Amniotic epithelial cell (primary cell): Measurements from ENCODE around the gene SHISAL2A.

Experiments
- DNase-seq: peaks from one replicate; pipeline ENCODE4 v3.0.0-alpha.2; 2010; ENCODE audit warnings: low read depth

SHISAL2A gene

DNA sequence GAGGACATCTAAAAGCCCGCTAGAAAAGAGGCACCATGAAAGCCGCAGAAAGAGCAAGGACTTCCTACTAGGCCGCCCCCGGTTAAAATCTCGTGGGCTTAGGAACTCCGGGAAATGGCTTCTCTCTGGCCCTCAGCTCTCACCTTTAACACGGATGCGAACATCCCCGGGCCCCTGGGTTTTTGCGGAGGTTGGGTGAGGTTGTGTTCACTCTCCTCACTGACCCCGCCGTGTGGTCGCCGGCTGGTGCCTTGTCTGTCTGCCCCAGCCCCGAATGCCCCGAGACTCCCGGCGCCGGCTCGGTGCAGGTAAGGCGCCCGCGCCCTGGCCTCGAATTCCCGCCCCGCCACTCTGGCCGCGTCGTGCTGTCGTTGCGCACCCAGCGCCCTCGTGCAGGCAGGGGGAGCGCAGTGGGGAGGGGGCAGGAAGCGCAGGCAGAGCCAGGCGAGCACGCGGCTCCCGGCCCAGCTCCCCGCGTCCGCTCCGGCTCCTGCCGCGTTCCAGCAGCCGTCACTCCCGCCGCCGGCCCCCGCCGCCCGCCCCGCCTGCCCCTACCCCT, at the start of gene SHISAL2A:
Gene SHISAL2A, plus strand, starts transcription at position 437 of the 559 bp plus-strand sequence. CDS start 326 bp downstream, outside the sequence.
- peak; percentile 15 for DNase-seq

DNA sequence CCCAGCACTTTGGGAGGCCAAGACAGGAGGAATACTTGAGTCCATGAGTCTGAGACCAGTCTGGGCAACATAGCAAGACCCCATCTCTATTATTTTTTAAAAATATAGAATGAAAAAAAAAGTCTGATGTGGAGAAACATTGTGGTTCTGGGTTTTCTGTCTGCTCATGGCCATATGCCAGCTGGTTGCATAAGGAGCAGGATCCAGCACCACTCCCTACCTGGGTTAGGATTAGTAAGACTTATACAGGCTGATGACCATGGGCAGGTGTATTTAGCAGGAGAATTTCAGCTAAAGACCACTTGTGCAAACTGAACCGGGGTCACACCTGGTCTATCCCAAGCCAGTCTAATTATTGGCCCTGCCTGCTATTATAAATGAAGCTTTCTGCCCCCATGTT, 47.5 kb upstream of the SHISAL2A start:
- peak; percentile 25 for DNase-seq

DNA sequence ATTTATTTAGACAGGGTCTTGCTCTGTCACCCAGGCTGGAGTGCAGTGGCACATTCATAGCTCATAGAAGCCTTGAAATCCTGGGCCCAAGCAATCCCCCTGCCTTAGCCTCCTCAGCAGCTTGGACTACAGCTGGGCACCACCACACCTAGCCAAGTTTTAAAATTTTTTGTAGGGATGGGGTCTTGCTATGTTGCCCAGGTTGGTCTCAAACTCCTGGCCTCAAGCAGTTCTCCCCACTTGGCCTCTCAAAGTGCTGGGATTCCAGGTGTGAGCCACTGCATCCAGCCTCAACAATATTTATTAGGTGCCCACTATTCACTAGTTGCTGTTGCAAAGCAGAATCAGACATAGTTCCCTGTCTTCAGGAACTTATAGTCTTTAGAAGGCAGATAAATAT, 44.9 kb upstream of the SHISAL2A start:
- no peak for DNase-seq

DNA sequence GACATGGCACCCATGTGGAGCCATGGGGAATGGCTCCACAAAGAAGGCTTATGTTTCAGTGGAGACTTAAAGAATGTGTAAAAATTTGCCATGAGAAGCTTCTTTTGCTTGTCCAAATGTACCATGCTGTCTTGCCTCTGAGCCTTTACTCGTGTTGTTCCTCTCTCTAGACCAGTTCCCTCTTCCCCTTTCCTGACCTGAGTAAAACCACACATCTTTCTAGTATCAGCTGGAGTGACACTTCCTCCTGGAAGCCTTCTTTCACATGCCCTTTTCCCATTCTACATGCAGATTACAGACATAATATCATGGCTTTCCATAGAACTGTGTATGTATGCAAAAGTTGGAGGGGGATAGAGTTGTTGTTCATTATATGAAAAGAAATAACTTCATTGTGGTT, 44.4 kb upstream of the SHISAL2A start:
- DNase-seq, result no peak

DNA sequence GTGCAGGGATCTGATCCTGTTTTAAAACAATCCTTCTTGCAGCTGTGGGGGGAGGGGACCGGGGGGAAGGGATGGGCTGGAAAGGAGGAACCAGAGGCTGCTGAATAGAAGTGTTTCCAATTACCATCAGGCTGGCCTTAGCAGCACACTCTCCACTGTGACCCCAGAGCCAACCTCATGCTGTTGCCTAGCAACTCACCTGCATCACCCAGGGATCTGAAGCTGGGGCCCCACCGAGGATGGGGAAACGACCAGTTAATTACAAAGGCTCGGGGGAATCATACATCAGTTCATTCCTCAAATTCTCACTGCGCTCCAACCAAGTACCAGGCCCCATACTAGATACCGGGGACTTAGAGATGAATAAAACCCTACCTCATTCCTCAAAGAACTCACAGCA, 42.7 kb upstream of the SHISAL2A start:
- no peak for DNase-seq

DNA sequence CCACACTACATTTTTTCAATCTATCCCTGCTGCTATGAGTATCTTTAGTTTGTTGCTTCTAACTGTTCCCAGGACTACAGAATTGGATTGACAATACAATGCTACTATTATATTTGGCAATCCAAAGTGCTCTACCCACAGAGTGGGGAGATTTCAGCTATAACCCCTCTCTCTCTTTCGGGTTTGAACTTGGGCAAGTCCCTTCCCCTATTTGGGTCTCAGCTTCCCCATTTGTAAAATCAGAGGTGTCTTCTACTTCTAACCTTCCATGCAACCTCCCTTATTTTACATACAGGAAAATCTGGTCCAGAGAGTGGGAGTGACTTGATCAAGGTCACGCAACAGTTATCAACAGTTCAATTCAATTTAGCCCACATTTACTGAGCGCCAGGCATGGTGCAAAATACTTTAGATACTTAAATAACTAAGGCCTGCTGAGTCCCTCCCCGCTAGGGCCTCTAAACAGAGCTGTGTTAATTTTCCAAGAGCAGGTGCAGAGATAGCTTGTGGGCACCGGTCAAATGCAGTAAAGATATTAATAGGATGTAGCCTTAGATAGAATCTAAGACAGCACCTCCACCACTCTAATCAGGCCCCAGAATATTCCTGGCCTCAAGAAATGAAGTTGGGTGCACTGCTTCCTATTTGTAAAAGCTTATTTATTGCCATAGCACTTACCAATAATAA, 40.2 kb upstream of the SHISAL2A start:
- DNase-seq, result no peak

DNA sequence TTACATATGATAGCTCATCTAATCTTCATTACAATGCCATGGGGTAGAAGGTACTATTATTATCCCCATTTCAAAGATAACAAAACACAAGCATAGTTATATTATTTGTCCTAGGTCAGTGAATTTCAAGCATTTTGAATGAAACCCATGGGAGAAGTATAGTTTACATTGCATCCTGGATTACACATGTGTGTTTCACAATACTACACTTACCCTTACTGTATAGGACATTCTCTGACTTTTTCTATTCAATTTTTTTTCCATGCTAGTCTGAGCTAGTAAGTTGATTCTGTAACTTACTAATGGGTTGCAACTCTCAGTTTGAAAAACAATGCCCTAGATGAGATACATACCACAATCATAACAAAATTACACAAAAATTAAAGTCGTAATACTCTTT, 39.5 kb upstream of the SHISAL2A start:
- DNase-seq, result no peak

DNA sequence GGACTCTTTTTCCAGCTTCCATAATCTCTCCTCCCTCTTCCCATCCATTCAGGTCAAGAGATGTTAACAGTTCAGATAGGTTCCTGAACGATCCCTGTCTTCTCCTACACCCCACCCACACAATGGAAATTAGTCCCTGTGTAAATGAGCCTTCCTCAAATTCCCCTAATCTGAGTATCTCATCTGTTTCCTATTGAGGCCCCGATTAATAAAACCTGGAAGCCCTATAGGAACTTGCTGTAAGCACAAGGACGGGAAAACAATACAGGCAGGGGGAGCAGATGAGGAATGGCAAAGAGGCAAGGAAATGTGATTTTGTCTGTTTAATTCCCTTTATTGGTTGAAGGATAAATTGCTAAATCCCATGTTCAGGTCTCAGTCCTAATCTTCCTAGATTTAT, 37.9 kb upstream of the SHISAL2A start:
- no peak for DNase-seq

DNA sequence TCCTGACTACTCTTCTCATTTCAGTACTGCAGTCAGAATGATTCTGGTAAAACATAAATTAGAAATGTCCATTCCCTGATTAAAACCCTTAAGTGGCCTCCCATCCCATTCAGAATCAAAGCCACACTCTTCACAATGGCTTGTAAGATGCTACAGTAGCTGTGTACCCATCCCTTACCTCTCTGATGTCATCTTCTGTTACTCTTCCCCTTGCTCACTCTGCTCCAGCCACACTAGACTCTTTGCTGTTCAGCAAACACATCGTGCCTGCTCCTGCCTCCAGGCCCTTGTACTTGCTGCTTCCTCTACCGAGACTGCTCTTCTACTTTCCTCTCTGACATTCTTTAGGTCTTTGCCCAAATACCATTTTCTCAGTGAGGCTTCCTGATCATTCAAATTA, 35.1 kb upstream of the SHISAL2A start:
- no peak for DNase-seq

DNA sequence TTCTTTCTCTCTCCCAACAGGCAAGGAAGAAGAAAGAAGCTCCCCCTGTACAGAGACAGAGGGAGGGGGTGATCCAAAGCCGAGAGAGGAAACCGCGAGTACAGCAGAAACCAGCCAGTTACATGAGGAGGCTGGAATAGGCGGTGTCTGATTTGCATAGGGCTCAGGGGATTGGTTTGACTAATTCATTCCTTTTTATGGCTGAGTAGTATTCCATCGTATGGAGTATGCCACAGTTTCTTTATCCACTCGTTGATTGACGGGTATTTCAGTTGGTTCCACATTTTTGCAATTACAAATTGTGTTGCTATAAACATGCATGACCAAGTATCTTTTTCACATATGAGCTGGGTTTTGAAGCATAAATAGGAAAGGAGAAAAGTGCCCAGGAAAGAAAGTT, 34.2 kb upstream of the SHISAL2A start:
- DNase-seq, result no peak

DNA sequence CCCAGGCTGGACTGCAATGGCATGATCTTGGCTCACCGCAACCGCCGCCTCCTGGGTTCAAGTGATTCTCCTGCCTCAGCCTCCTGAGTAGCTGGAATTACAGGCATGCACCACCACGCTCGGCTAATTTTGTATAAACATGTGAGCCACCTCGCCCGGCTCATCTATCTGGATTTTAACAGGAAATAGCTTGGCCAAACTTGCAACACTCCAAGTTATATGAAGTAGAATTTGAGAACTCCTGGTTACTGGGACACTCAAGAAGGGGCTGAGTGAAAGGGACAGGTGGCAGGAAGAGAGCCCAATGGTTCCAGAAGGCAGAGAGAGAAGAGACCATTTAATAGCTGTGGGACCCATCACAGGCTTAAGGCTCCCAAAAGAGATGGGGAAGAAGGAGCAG, 33.7 kb upstream of the SHISAL2A start:
- no peak for DNase-seq

DNA sequence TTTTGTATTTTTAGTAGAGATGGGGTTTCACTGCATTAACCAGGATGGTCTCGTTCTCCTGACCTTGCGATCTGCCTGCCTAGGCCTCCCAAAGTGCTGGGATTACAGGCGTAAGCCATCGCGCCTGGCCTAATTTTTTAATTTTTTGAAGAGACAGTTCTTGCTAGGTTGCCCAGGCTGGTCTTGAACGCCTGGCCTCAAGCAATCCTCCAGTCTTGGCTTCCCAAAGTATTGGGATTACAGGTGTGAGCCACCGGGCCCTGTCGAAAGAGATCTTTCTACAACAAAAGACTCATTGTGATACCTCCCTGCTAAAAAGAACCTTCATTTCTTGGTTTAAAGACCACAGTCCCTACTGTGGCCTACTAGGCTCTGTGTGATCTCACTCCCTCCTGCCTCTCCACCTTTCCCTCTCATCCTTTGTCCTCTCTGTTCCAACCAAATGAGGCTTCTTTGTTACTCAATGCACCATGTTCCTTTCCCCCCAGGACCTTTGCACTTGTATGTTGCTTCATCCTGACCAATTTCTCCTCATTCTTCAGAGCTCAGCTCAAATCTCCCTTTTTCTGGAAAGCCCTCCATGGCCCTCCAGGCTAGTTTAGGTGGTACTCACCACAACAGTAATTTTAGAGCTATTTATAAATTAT, 32.3 kb upstream of the SHISAL2A start:
- DNase-seq, result no peak

DNA sequence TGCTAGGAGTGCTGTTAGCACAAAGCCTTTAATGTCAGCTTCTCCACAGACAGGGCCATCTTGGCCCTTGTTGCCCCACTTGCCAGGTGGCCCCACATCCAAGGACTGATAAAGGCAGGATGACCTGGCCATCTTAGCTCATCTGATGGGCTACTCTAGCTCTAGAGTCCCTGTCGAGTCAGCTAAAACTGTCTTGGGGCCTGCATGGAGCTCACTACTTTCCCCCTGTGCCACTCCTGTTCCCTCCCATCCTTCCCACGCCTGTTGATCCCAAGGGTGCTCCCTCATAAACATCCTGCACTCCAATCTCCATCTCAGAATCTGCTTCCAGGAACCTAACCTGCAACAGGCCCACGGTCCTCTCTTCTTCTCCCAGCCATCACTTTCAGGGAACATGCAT, 31.4 kb upstream of the SHISAL2A start:
- DNase-seq, result no peak

DNA sequence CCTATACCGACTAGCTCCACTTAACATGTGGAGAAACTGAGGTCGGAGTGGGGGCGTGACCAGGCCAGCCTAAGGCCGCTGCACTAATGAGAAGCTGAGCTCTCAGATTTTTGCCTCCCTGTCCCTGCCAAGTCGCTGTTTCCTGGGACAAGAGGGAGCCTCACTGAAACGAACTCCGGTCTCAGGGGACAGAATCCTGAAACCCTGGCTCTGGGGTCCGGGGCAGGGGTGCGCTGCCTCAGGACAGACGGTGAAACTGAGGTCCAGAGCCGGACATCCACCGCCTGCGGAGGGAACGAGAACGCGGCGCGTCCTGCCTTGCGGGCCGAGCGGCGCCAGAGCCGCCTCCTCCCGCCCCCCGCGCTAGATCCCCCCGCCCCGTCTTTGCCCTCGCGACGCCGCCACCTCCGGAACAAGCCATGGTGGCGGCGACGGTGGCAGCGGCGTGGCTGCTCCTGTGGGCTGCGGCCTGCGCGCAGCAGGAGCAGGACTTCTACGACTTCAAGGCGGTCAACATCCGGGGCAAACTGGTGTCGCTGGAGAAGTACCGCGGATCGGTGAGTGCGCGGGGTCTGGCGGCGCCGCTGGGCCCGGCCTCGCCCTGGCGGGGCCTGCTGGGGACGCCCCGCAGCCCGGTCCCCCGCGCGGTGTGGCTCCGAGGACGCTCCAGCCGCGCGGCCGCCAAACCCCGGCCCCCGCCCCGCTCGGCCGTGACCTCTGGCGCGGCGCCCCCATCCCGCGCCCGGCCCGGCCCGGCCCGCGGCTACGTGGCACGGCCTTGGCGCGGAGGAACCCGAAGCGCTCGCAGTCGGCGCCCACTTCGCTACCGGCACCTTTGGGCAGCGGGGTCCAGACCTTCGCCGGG, 30.7 kb upstream of the SHISAL2A start, which contains the start of gene GPX7:
Gene GPX7, plus strand, starts transcription at position 381 of the 865 bp plus-strand sequence. Its CDS starts 39 bp downstream, at position 420.
- DNase-seq, result peak; percentile 51

DNA sequence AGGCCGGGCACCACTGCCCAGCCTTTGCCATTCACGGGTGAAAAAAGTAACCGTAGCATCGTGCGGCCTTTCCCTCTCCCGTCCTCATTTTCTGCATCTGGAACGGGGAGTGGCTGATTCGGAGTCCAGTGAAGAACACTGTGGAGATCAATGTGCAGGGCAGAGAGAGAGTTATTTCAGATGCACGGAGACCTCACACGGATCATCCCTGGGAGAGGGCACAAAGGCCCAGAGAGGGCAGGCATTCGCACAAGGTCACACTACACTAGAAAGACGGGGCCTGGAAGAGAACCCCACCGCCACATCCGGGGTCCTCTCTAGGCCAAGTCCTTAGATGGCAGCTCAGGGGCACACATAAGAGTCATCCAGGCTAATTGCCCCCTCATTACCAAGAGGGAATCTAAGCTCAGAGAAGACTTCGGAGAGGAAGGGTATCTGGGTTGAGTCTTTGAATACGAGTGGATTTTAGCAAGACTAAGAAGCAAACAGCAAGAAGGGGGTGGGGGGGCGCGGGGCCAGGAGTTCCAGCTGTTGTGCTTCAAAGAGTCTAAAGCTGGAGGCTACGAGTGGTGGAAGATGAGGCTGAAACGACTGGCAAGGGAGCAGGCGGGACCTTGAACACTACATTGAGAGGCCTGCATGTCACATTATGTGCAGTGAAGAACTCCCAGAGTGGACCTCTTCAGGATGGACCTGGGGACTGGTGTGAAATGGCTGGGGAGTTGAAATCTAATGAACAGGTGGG, 29.9 kb upstream of the SHISAL2A start:
- peak; percentile 16 for DNase-seq

DNA sequence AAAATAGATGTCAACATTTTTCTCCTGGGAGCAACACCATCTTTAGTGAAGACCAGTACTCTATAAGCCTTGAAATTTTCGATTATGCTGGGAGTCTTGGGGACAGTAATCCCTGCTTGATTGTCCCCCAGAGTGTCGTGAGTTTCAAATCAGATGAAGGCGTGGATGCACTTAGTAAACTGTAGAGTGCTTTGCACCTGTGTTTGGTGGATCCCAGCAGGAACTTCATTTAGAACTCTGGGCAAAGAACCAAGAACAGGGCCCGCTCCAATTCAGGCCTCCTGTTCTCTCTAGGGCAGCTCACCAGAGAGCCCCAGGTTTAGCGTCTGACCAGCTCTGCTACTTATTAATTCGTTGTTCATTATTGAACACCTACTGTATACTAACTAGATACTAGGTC, 29.3 kb upstream of the SHISAL2A start:
- no peak for DNase-seq

DNA sequence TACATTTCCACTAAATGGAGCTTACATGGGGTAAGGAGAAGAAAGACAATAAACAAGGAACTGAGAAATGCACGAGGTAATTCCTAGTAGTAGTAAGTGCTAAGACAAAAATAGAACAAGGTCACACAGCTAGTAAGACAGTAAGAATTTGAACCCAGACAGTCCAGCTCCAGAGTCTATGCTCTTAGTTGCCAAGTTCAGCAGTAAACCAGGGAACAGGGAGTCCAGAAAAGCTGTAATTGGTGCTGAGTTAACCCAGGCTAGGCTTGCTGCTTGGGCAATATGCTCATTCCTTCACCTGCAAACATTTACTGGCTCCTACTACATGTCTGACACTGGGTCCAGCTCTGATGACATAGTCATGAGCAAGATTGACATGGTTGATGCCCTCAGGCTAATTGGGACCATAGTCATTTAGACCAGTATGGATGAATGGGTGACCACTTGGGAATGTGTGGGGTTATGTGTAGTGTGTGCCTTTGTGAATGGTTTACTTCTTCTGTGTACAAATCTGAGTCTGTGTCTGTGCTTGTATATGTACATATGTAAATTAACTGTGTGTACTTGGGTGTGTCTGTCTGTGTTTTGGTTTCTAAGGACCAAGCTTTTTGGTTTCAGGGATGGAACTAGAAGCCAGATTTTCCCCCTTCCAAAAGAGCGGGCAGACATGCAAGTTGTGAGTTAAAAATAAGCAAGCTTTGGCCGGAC, 28.8 kb upstream of the SHISAL2A start:
- DNase-seq, result peak; percentile 12

DNA sequence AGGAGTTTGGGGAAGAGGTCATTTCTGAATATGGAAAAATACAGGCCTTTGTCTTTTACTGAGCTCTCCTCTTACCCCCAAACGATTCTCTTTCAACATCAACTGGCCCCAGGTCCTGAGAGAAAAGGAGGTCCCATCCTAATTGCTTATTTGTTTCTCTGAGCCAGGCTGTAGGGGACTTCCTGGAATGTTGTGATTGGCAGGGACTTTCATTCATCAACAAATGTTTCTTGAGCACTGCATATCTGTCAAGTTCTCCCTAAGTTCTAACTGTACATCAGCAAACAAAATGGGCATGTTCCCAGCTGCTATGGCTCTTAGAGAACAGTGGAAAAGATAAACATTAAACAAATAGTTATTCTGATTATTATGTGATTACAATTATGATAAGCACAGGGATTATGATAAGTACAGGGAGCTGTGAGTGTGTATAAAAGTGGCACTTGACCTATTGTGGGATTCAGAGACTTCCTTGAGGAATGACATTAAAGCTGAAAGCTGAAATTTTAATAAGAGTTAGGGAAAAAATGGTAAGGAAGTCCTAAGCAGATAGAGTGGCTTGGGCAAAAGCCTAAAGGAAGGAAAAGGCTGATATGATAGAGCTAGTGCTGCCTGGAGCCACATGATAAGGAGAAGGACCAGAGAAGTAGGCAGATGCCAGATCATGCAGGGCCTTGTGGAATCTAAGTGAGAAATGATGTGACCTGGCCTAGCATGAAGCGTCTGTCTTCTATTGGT, 19.2 kb upstream of the SHISAL2A start:
- DNase-seq, result no peak

DNA sequence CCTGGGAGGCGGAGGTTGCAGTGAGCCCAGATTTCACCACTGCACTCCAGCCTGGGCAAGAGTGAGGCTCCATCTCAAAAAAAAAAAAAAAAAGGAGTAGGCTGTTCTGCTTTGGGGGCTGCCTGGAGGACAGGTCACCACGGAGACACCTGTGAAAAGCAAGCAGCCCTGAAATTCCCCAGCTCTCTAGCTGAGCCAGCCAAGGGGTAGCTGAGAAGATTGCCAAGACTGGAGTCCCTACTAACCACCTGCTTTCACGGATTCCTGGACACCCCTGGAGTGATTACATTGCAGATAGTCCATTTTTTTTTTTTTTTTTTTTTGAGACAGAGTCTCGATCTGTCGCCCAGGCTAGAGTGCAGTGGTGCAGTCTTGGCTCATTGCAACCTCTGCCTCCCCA, 18.3 kb upstream of the SHISAL2A start:
- no peak for DNase-seq

DNA sequence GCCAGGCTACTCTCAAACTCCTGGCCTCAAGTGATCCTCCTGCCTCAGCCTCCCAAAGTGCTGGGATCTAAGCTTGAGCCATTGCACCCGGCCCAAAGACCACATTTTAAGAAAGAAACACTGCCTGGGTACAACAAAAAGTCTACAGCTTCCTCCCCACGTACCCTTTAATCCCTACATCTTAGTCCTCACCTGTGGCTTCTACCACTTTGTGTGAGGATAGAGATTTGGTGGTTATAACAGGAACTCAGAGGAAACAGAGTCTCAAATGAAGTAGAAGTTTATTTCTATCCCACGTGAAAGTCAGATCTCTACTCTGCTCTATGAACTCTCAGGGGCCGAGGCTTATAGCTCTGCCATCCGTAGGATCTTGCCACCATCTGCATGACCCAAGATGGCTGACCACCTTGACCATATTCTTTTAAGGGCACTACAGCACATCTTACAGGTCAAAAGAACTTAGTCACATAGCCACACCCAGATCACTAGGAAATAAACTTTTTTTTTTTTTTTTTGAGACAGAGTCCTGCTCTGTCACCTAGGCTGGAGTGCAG, 17.4 kb upstream of the SHISAL2A start:
- DNase-seq, result no peak
